ENCODE measurements around the gene ZG16B. TPM values are rescaled to one million over a fixed set of nuclear protein-coding genes. Genes with fewer than 3 reads are reported as not detected.

Gene ZG16B
- total and polyA plus RNA-seq, 10 donors, result 0.73 to 3.8 (median 1.5) TPM; not detected in 1

DNA sequence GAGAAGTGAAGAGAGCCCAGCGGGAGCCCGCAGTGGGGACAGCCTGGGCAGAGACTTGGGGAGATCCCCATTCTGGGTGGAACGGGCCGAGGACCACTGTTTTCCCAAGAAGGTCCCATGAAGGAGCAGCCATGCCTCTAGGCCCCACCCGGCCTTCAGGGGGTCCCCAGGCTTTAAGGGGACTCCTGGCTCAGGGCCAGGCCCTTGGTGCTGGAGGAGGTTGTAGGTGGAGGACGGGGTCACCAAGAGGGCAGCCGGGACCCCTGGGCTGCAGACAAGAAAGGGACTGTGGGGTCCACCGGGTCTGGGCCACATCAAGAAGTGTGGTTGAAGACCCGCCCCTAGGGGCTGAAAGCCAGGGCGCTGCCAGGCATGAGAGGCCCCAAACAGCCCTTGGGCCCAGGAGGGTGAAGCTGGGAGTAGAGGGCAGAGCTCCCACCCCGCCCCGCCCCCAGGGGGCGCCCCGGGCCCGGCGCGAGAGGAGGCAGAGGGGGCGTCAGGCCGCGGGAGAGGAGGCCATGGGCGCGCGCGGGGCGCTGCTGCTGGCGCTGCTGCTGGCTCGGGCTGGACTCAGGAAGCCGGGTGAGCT is 13.3 kb upstream of the ZG16B start, which contains the start of gene PRSS21:
TSS of gene PRSS21 (plus strand) at position 487 of the 589 bp plus-strand sequence. CDS start at position 519, 32 bp downstream.
- intact Hi-C loops (cut with DNase I; ENCODE audit: low total_unique reads), result no loop called here
- H3K9me3 ChIP-seq, result no peaks in the 10 kb centered on the region
- peaks cover 0 to 9% (median 0%) of the 10 kb centered on the region in 6 donors for H3K4me1 ChIP-seq
- 50 to 80% (median 65%) methylated on average over 20 to 28 of the region's 28 CpGs for WGBS, 5 donors
- no peaks in the 10 kb centered on the region for H3K36me3 ChIP-seq
- no peak for DNase-seq
- no peak for TF ChIP-seq POLR2AphosphoS5 (IDR thresholded peaks at IDR 0.05)
- TF ChIP-seq, protein P1, sequence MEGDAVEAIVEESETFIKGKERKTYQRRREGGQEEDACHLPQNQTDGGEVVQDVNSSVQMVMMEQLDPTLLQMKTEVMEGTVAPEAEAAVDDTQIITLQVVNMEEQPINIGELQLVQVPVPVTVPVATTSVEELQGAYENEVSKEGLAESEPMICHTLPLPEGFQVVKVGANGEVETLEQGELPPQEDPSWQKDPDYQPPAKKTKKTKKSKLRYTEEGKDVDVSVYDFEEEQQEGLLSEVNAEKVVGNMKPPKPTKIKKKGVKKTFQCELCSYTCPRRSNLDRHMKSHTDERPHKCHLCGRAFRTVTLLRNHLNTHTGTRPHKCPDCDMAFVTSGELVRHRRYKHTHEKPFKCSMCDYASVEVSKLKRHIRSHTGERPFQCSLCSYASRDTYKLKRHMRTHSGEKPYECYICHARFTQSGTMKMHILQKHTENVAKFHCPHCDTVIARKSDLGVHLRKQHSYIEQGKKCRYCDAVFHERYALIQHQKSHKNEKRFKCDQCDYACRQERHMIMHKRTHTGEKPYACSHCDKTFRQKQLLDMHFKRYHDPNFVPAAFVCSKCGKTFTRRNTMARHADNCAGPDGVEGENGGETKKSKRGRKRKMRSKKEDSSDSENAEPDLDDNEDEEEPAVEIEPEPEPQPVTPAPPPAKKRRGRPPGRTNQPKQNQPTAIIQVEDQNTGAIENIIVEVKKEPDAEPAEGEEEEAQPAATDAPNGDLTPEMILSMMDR (IDR thresholded peaks at IDR 0.05 in 8 of 11, conservative IDR thresholded peaks at IDR 0.05 in 3 of 11), result peak in 4 of 11 experiments; percentile 32 to 46 (median 34)
- H3K27me3 ChIP-seq (replicated peaks in 1 of 7), result peaks cover 0 to 71% (median 5%) of the 10 kb centered on the region in 7 donors
- H3K27ac ChIP-seq, result no peak within 1 kb of the TSS
- peak within 1 kb of the TSS in 2 of 8 donors; percentile 35 to 52 for H3K4me3 ChIP-seq

DNA sequence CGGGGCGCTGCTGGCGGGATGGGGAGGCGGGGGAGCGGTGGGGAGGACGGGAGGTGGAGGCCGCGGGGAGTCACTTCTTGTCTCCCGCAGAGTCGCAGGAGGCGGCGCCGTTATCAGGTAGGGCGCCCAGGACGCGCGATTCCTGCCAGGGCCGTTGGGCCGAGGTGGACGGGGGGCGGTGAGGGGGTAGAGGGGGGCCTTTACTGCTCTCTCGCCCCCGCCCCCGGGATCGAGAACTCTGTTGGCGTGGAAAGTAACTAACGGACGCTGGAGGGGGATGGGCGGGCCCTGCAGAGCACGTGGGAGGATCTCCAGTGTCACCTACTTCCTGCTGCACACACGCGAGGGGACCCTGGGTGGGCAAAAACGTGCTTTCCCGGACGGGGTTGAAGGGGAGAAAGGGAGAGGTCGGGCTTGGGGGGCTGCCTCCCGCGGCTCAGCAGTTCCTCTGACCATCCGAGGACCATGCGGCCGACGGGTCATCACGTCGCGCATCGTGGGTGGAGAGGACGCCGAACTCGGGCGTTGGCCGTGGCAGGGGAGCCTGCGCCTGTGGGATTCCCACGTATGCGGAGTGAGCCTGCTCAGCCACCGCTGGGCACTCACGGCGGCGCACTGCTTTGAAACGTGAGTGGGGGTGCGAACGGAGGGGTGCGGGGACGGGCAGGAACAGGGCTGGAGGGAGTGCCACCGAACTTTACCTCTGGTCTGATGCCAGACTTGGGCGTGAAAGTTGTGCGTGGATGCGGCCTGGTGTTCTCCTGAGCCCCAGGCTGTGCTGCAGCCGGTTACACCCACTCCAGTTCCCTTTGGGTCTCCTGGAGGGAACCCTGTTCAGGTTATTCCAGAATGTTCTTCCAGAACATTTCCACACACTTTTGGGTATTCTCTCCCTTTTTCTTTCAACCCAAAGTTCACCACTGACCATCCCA is 12.5 kb upstream of the ZG16B start:
- WGBS, 5 donors, result 68 to 84% (median 75%) methylated on average over 56 to 68 of the region's 68 CpGs
- Histone ChIP-seq H3K4me3 (peak overlapping the region in 2 of 8 donors; percentile 35 to 52), H3K27me3 (replicated peaks in 1 of 7) (peaks cover 0 to 64% (median 5%) of the 10 kb centered on the region in 7 donors), H3K4me1 (peaks cover 0 to 9% (median 0%) of the 10 kb centered on the region in 6 donors), H3K9me3 (no peaks in the 10 kb centered on the region), H3K36me3 (no peaks in the 10 kb centered on the region), H3K27ac (no peak overlapping the region)
- intact Hi-C loops (cut with DNase I; ENCODE audit: low total_unique reads), result no loop called here
- TF ChIP-seq POLR2AphosphoS5 (IDR thresholded peaks at IDR 0.05) (no peak), POLR2A (IDR thresholded peaks at IDR 0.05) (no peak)
- TF ChIP-seq, protein P1 (IDR thresholded peaks at IDR 0.05 in 8 of 11, conservative IDR thresholded peaks at IDR 0.05 in 3 of 11), result no peak
- peak; percentile 66 for DNase-seq

DNA sequence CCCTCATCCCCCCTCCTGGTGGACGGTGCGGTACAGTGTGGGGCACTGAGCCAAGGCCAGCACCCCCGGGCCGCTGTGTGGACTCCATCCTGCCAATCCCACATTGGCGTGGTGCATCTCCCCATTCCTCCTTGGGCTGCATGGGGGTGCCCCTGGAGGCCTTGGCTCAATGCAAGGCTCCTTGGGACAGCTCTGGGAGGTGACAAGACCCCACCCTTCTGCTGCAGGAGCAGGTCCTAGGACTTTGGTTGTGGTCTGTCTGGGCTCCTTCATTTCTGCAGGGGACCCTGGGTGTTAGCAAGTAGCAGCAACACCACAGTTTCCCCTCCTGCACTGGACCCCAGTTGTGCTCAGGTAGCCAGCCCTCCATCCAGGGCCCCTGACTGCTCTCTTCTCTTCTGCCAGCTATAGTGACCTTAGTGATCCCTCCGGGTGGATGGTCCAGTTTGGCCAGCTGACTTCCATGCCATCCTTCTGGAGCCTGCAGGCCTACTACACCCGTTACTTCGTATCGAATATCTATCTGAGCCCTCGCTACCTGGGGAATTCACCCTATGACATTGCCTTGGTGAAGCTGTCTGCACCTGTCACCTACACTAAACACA is 11.7 kb upstream of the ZG16B start:
- TF ChIP-seq POLR2A (IDR thresholded peaks at IDR 0.05) (no peak), POLR2AphosphoS5 (IDR thresholded peaks at IDR 0.05) (no peak)
- TF ChIP-seq, protein P1 (IDR thresholded peaks at IDR 0.05 in 8 of 11, conservative IDR thresholded peaks at IDR 0.05 in 3 of 11), result no peak
- DNase-seq, result peak; percentile 53
- H3K36me3 ChIP-seq, result no peaks in the 10 kb centered on the region
- WGBS, 5 donors, result 81 to 91% (median 85%) methylated on average over 10 of the region's 10 CpGs
- no peak overlapping the region for H3K27ac ChIP-seq
- H3K4me3 ChIP-seq, result no peak overlapping the region
- intact Hi-C loops (cut with DNase I; ENCODE audit: low total_unique reads), result no loop called here
- peaks cover 0 to 9% (median 0%) of the 10 kb centered on the region in 6 donors for H3K4me1 ChIP-seq
- H3K27me3 ChIP-seq (replicated peaks in 1 of 7), result peaks cover 0 to 58% (median 5%) of the 10 kb centered on the region in 7 donors
- no peaks in the 10 kb centered on the region for H3K9me3 ChIP-seq

Measured in spleen (tissue), 11 donors.